Measurements from ENCODE around the gene KIFC3.
"Not testable (repeated sequence)": the region's sequence is repeated elsewhere in the genome, so short reads cannot be mapped to it uniquely, and the experiment has no call there.

The KIFC3 gene

GRCh38 chr16:57823836-57824235 is 21.5 kb upstream of the KIFC3 start:
- DNase-seq, result no peak

GRCh38 chr16:57822856-57823255 is 20.6 kb upstream of the KIFC3 start:
- DNase-seq, result no peak

GRCh38 chr16:57822018-57822553 is 19.8 kb upstream of the KIFC3 start:
- no peak for DNase-seq

- no peak for DNase-seq
Measured at GRCh38 chr16:57821149-57821971, 19.1 kb upstream of the KIFC3 start.

- no peak for DNase-seq
Measured at GRCh38 chr16:57818377-57819064, 16.2 kb upstream of the KIFC3 start.

- no peak for DNase-seq
Measured at GRCh38 chr16:57817680-57818079, 15.4 kb upstream of the KIFC3 start.

GRCh38 chr16:57815987-57816745 is 13.9 kb upstream of the KIFC3 start:
- no peak for DNase-seq

- no peak for DNase-seq
Measured at GRCh38 chr16:57814896-57815295, 12.6 kb upstream of the KIFC3 start.

- DNase-seq, result no peak
Measured at GRCh38 chr16:57813466-57813865, 11.2 kb upstream of the KIFC3 start.

GRCh38 chr16:57811340-57811739 is 9.0 kb upstream of the KIFC3 start:
- DNase-seq, result not testable (repeated sequence)

- DNase-seq, result no peak
Measured at GRCh38 chr16:57810197-57811031, 8.1 kb upstream of the KIFC3 start.

- no peak for DNase-seq
Measured at GRCh38 chr16:57809276-57810196, 7.2 kb upstream of the KIFC3 start.

- no peak for DNase-seq
Measured at GRCh38 chr16:57808589-57809228, 6.4 kb upstream of the KIFC3 start.

- peak; percentile 1 for DNase-seq
Measured at GRCh38 chr16:57807968-57808528, 5.8 kb upstream of the KIFC3 start.

GRCh38 chr16:57807252-57807967 is 5.1 kb upstream of the KIFC3 start:
- no peak for DNase-seq

GRCh38 chr16:57805176-57805575 is 2.9 kb upstream of the KIFC3 start:
- no peak for DNase-seq

- DNase-seq, result no peak
Measured at GRCh38 chr16:57804111-57804837, 2.0 kb upstream of the KIFC3 start.

GRCh38 chr16:57803134-57803990 is 1.1 kb upstream of the KIFC3 start:
- DNase-seq, result no peak
